Measurements from ENCODE around the gene SLC38A10. TPM values are rescaled to one million over a fixed set of nuclear protein-coding genes. Genes with fewer than 3 reads are reported as not detected.

Gene SLC38A10
- total and polyA plus RNA-seq, 12 donors, result 17.6 to 190 (median 102) TPM

- H3K4me1 ChIP-seq (replicated peaks in 1 of 2), result no peaks in the 10 kb centered on the region
- TF ChIP-seq CTCF (IDR thresholded peaks at IDR 0.05) (no peak), POLR2A (IDR thresholded peaks at IDR 0.05) (no peak)
- no peaks in the 10 kb centered on the region for H3K9me3 ChIP-seq (replicated peaks in 1 of 3)
- H3K27me3 ChIP-seq, result no peaks in the 10 kb centered on the region
- no peak for DNase-seq
- WGBS, 4 donors, result 94 to 98% (median 97%) methylated on average over 12 to 14 of the region's 14 CpGs
- no peak overlapping the region for H3K4me3 ChIP-seq
- H3K27ac ChIP-seq, result no peak overlapping the region
- intact Hi-C loops (cut with DNase I), result no loop called here
- H3K36me3 ChIP-seq (replicated peaks in 1 of 2), result peaks cover 0 to 59% of the 10 kb centered on the region in 2 donors
These were observed 20.6 kb downstream of the SLC38A10 start for GRCh38 chr17:81274471-81274855.

- TF ChIP-seq POLR2A (IDR thresholded peaks at IDR 0.05), result no peak
- TF ChIP-seq CTCF (IDR thresholded peaks at IDR 0.05), result no peak
- no peaks in the 10 kb centered on the region for H3K27me3 ChIP-seq
- H3K9me3 ChIP-seq (replicated peaks in 1 of 3), result no peaks in the 10 kb centered on the region
- no peak overlapping the region for H3K27ac ChIP-seq
- no peak overlapping the region for H3K4me3 ChIP-seq
- WGBS, 4 donors, result 93 to 95% (median 94%) methylated on average over 25 to 31 of the region's 31 CpGs
- no peak for DNase-seq
- intact Hi-C loops (cut with DNase I), result no loop called here
- H3K36me3 ChIP-seq (replicated peaks in 1 of 2), result peaks cover 0 to 60% of the 10 kb centered on the region in 2 donors
- H3K4me1 ChIP-seq (replicated peaks in 1 of 2), result no peaks in the 10 kb centered on the region
These were observed 21.2 kb downstream of the SLC38A10 start for GRCh38 chr17:81273698-81274470.

GRCh38 chr17:81272616-81273015 lies 22.5 kb downstream of the SLC38A10 start:
- TF ChIP-seq CTCF (IDR thresholded peaks at IDR 0.05) (no peak), POLR2A (IDR thresholded peaks at IDR 0.05) (no peak)
- no peak for DNase-seq
- Histone ChIP-seq H3K4me3 (no peak overlapping the region), H3K27me3 (no peaks in the 10 kb centered on the region), H3K4me1 (replicated peaks in 1 of 2) (peaks cover 4 to 5% of the 10 kb centered on the region in 2 donors), H3K27ac (no peak overlapping the region), H3K9me3 (replicated peaks in 1 of 3) (no peaks in the 10 kb centered on the region), H3K36me3 (replicated peaks in 1 of 2) (peaks cover 0 to 62% of the 10 kb centered on the region in 2 donors)
- WGBS, 4 donors, result 72 to 86% (median 79%) methylated on average over 12 of the region's 12 CpGs
- intact Hi-C loops (cut with DNase I), result no loop called here

GRCh38 chr17:81271226-81271625 lies 23.9 kb downstream of the SLC38A10 start:
- H3K36me3 ChIP-seq (replicated peaks in 1 of 2), result peaks cover 0 to 62% of the 10 kb centered on the region in 2 donors
- H3K27me3 ChIP-seq, result no peaks in the 10 kb centered on the region
- intact Hi-C loops (cut with DNase I), result no loop called here
- H3K9me3 ChIP-seq (replicated peaks in 1 of 3), result no peaks in the 10 kb centered on the region
- H3K4me1 ChIP-seq (replicated peaks in 1 of 2), result peaks cover 9 to 10% of the 10 kb centered on the region in 2 donors
- TF ChIP-seq POLR2A (IDR thresholded peaks at IDR 0.05) (no peak), CTCF (IDR thresholded peaks at IDR 0.05) (no peak)
- H3K27ac ChIP-seq, result no peak overlapping the region
- WGBS, 4 donors, result 83 to 97% (median 96%) methylated on average over 5 to 12 of the region's 12 CpGs
- no peak overlapping the region for H3K4me3 ChIP-seq
- no peak for DNase-seq
